Endothelial cell of umbilical vein (primary cell): ENCODE data around the gene PBOV1. TPM values are rescaled to one million over a fixed set of nuclear protein-coding genes. Genes with fewer than 3 reads are reported as not detected.

Source experiments
- BruUV-seq: library from RNA; stranded (reverse); fragments of 400-500 nt; replicated peaks from 2 replicates; lab custom pipeline; 2021; lab: Mats Ljungman, UMichigan
- CTCF ChIA-PET: fragments of 300-600, 350-600 bp; sonication (Branson Sonifier 250); formaldehyde crosslinking; loops from one replicate; lab custom pipeline; 2021; ENCODE audit warnings: antibody characterized with exemption, inconsistent platforms; lab: Charles Lee
- POLR2A ChIA-PET: fragments of 300-600, 350-600 bp; sonication (Branson Sonifier 250); formaldehyde crosslinking; loops from one replicate; lab custom pipeline; 2021; ENCODE audit warnings: antibody characterized with exemption, inconsistent platforms; lab: Charles Lee
- DNase-seq: peaks from one replicate; pipeline ENCODE4 v3.0.0-alpha.2; 2011; ENCODE audit warnings: low read depth, low spot score
- FAIRE-seq: peaks from 2 replicates; lab custom pipeline; 2011; peaks lifted over from hg19 to GRCh38; lab: Jason Lieb, UNC
- H2AFZ ChIP-seq: 2 replicates; pipeline ENCODE4 v1.6.0; 2012; ENCODE audit warnings: low read depth, low read length, control low read depth, inconsistent platforms
- H3K27ac ChIP-seq: 2 replicates; pipeline ENCODE4 v1.5.1; 2011; ENCODE audit warnings: low read depth, mild to moderate bottlenecking, control low read depth, low read length, moderate library complexity; ENCODE audit not compliant: insufficient read depth
- H3K27me3 ChIP-seq, 2 experiments: 2 replicates each; pipeline versions ENCODE4 v1.6.0 to v1.6.1; 2011; ENCODE audit warnings: low read length in 2 of 2, mixed read lengths in 1 of 2; ENCODE audit not compliant: control insufficient read depth in 2 of 2, insufficient read depth in 2 of 2
- H3K36me3 ChIP-seq, 2 experiments: 2 replicates in 1 of 2; 3 replicates in 1 of 2; pipeline ENCODE4 v1.5.1; 2011; ENCODE audit warnings: low read length in 2 of 2, mild to moderate bottlenecking in 1 of 2, moderate library complexity in 1 of 2; ENCODE audit not compliant: control insufficient read depth in 2 of 2, insufficient read depth in 2 of 2; ENCODE audit errors: extremely low read depth in 1 of 2
- H3K4me1 ChIP-seq: 3 replicates; pipeline ENCODE4 v1.5.1; 2011; ENCODE audit warnings: mild to moderate bottlenecking, low read length; ENCODE audit not compliant: control insufficient read depth, insufficient read depth; ENCODE audit errors: extremely low read depth
- H3K4me2 ChIP-seq: 2 replicates; pipeline ENCODE4 v1.6.1; 2011; ENCODE audit warnings: low read length, control low read depth, mixed read lengths; ENCODE audit not compliant: insufficient read depth
- H3K4me3 ChIP-seq, 3 experiments: fragments of 200-600 bp in 1 of 3; sonication (generic), shearing (Covaris generic) in 1 of 3; replicated peaks in 1 of 3; 2 replicates each; pipeline ENCODE4 v1.5.1; 2011 to 2016; ENCODE audit warnings: control low read depth in 3 of 3, low read length in 3 of 3, mild to moderate bottlenecking in 2 of 3, inconsistent platforms in 1 of 3, low read depth in 1 of 3, moderate library complexity in 1 of 3; ENCODE audit not compliant: insufficient read depth in 1 of 3
- H3K79me2 ChIP-seq: 2 replicates; pipeline ENCODE4 v1.6.0; 2012; ENCODE audit warnings: low read length, inconsistent platforms; ENCODE audit not compliant: control insufficient read depth, insufficient read depth
- H3K9ac ChIP-seq: replicated peaks from 2 replicates; pipeline ENCODE3; 2011; ENCODE audit warnings: low read length, control low read depth; ENCODE audit not compliant: insufficient read depth; ENCODE audit errors: extremely low read depth
- H3K9me1 ChIP-seq: replicated peaks from 3 replicates; pipeline ENCODE4 v1.6.0; 2011; ENCODE audit warnings: mild to moderate bottlenecking, low read length; ENCODE audit not compliant: control insufficient read depth, insufficient read depth; ENCODE audit errors: extremely low read depth
- H3K9me3 ChIP-seq: replicated peaks from 2 replicates; pipeline ENCODE4 v1.5.1; 2012; ENCODE audit warnings: low read length, inconsistent platforms; ENCODE audit not compliant: control insufficient read depth, insufficient read depth
- H4K20me1 ChIP-seq: replicated peaks from 2 replicates; pipeline ENCODE3; 2011; ENCODE audit warnings: mild to moderate bottlenecking, low read length; ENCODE audit not compliant: control insufficient read depth, insufficient read depth; ENCODE audit errors: extremely low read depth
- CTCF ChIP-seq, 2 donors: IDR thresholded peaks; 1 replicate in 1 of 2; 2 replicates in 1 of 2; pipeline ENCODE4 v1.5.1; 2011; ENCODE audit warnings: low read length in 2 of 2, mild to moderate bottlenecking in 2 of 2, moderate library complexity in 2 of 2, control low read depth in 1 of 2, inconsistent platforms in 1 of 2, low read depth in 1 of 2; ENCODE audit not compliant: insufficient read depth in 1 of 2; ENCODE audit errors: extremely low read depth in 1 of 2
- EZH2 ChIP-seq: IDR thresholded peaks from 2 replicates; pipeline ENCODE4 v1.6.1; 2012; ENCODE audit warnings: borderline replicate concordance, low read depth, mild to moderate bottlenecking, moderate library complexity, low read length, inconsistent platforms; ENCODE audit not compliant: severe bottlenecking
- FOS ChIP-seq: IDR thresholded peaks from 2 replicates; pipeline ENCODE4 v1.6.1; 2011; ENCODE audit warnings: mild to moderate bottlenecking, low read length, moderate library complexity, borderline replicate concordance; ENCODE audit not compliant: insufficient read depth
- GATA2 ChIP-seq: IDR thresholded peaks from 2 replicates; pipeline ENCODE4 v1.7.0; 2011; ENCODE audit warnings: low read depth, mild to moderate bottlenecking, moderate library complexity, mixed read lengths, low read length; ENCODE audit not compliant: insufficient read length, insufficient read depth
- MAX ChIP-seq: IDR thresholded peaks from 2 replicates; pipeline ENCODE4 v1.6.1; 2011; ENCODE audit not compliant: insufficient read depth, insufficient read length
- POLR2A ChIP-seq: IDR thresholded peaks from 2 replicates; pipeline ENCODE4 v1.6.1; 2012; ENCODE audit warnings: low read depth, mild to moderate bottlenecking, control low read depth, low read length
- POLR2AphosphoS5 ChIP-seq: IDR thresholded peaks from 2 replicates; pipeline ENCODE4 v1.6.1; 2012; ENCODE audit warnings: low read depth, mild to moderate bottlenecking, control low read depth, low read length, moderate library complexity; ENCODE audit not compliant: insufficient read depth
- dilution Hi-C: fragments of 300-500 bp; cut with MboI; formaldehyde crosslinking; loops from one replicate; pipeline ENCODE4 v1.15.0; 2019; ENCODE audit warnings: low sequenced_read_pairs; ENCODE audit not compliant: extremely low pct_ligation_motif_present
- intact Hi-C: fragments of 100-400 bp; cut with micrococcal nuclease; formaldehyde crosslinking; loops from one replicate; pipeline ENCODE4 v1.10.0; 2022
- polyA plus RNA-seq, 4 experiments: library from polyadenylated mRNA; depleted of rRNA in 3 of 4; stranded (reverse) in 3 of 4; unstranded in 1 of 4; fragments of >200 nt; gene quantifications; 2 replicates each; pipeline versions ENCODE4 v1.2.1 to v1.2.3, GENCODE V29; 2011 to 2012; ENCODE audit warnings: missing spikeins in 1 of 4
- total RNA-seq: library from RNA; stranded (reverse); gene quantifications from 2 replicates; pipeline ENCODE4 v1.2.3, GENCODE V29; 2021

Gene PBOV1
- total and polyA plus RNA-seq, 2 donors (not counting 3 experiments of a cell fraction or from before 2014, with no cell fraction given), result not detected

- dilution Hi-C loops, result no loop called here
- no peaks in the 10 kb centered on the region for H3K27me3 ChIP-seq
- no peak for DNase-seq
- H2AFZ ChIP-seq, result no peak overlapping the region
- no peaks in the 10 kb centered on the region for H3K36me3 ChIP-seq
- H3K79me2 ChIP-seq, result no peaks in the 10 kb centered on the region
- ChIA-PET CTCF (no interaction called here), POLR2A (no interaction called here)
- intact Hi-C loops, result no loop called here
- H3K27ac ChIP-seq, result no peak overlapping the region
- H3K9me3 ChIP-seq, result no peaks in the 10 kb centered on the region
- no TSS peak for BruUV-seq
- H4K20me1 ChIP-seq, result no peaks in the 10 kb centered on the region
- H3K9me1 ChIP-seq, result no peaks in the 10 kb centered on the region
- no peak overlapping the region for H3K4me3 ChIP-seq
- H3K9ac ChIP-seq, result no peak overlapping the region
- H3K4me2 ChIP-seq, result no peak overlapping the region
- no peak for FAIRE-seq
- no peaks in the 10 kb centered on the region for H3K4me1 ChIP-seq
- no peak for TF ChIP-seq POLR2AphosphoS5
- no peak for TF ChIP-seq POLR2A
- TF ChIP-seq EZH2, result no peak
- TF ChIP-seq CTCF (IDR thresholded peaks at IDR 0.05; ENCODE audit: extremely low read depth in 1 of 2, insufficient read depth in 1 of 2, low read depth in 1 of 2, low read length in 2 of 2), result no peak
- no peak for TF ChIP-seq GATA2
- TF ChIP-seq FOS, result no peak
- no peak for TF ChIP-seq MAX
Observed at GRCh38 chr6:138263963-138264362, 45.7 kb upstream of the PBOV1 start.
